NB4 (cell line): ENCODE measurements around the gene SFSWAP.

Source experiments
- DNase-seq: peaks from one replicate; pipeline ENCODE4 v3.0.0; 2010; ENCODE audit warnings: low read depth
- H3K4me3 ChIP-seq: one replicate; pipeline ENCODE4 v1.5.1; 2011; ENCODE audit warnings: mild to moderate bottlenecking, low read depth, low read length, moderate library complexity
- MYC ChIP-seq: IDR thresholded peaks from 2 replicates; pipeline ENCODE4 v1.6.1; 2011; ENCODE audit warnings: low read depth, low read length
- POLR2A ChIP-seq: IDR thresholded peaks from 2 replicates; pipeline ENCODE4 v1.6.1; 2011; ENCODE audit warnings: mild to moderate bottlenecking; ENCODE audit not compliant: insufficient read length; ENCODE audit errors: extremely low read depth
- TF ChIP-seq, protein P1 (sequence below): IDR thresholded peaks from one replicate; pipeline ENCODE4 v1.5.1; 2012; ENCODE audit warnings: low read depth, low read length
- TF ChIP-seq, protein P2 (sequence below): IDR thresholded peaks from 2 replicates; pipeline ENCODE4 v1.6.1; 2011; ENCODE audit warnings: low read depth, low read length

Gene SFSWAP

DNA sequence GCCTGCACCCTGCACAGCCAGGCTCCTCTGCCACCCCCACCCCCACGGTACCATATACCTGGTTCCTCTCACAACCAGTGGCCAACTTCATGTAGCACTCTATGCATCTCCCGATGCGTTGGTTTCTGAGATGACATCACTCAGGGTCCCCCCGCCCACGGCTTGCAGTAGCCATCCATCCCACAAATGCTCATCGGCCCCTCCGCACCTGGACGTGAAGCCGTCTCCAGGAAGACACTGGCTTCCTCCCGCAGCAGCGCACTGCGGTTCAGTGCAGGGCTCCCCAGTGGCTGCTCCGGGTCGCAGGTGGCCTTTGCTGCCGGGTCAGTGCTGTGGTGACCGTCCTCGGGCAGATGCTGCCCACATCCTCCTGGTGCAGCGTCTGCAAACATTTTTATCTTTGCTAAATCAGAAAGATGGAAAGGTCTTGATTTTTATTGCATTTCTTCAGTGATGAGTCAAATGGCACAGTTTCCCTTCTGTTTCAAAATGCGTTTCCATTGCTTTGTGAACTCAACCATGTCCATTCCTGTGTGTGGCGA lies 89.8 kb downstream of the SFSWAP start:
- no peak overlapping the region for H3K4me3 ChIP-seq
- TF ChIP-seq, protein P1, sequence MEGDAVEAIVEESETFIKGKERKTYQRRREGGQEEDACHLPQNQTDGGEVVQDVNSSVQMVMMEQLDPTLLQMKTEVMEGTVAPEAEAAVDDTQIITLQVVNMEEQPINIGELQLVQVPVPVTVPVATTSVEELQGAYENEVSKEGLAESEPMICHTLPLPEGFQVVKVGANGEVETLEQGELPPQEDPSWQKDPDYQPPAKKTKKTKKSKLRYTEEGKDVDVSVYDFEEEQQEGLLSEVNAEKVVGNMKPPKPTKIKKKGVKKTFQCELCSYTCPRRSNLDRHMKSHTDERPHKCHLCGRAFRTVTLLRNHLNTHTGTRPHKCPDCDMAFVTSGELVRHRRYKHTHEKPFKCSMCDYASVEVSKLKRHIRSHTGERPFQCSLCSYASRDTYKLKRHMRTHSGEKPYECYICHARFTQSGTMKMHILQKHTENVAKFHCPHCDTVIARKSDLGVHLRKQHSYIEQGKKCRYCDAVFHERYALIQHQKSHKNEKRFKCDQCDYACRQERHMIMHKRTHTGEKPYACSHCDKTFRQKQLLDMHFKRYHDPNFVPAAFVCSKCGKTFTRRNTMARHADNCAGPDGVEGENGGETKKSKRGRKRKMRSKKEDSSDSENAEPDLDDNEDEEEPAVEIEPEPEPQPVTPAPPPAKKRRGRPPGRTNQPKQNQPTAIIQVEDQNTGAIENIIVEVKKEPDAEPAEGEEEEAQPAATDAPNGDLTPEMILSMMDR = no peak
- TF ChIP-seq MYC (no peak), POLR2A (no peak)
- TF ChIP-seq, protein P2, sequence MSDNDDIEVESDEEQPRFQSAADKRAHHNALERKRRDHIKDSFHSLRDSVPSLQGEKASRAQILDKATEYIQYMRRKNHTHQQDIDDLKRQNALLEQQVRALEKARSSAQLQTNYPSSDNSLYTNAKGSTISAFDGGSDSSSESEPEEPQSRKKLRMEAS = no peak
- DNase-seq = no peak

DNA sequence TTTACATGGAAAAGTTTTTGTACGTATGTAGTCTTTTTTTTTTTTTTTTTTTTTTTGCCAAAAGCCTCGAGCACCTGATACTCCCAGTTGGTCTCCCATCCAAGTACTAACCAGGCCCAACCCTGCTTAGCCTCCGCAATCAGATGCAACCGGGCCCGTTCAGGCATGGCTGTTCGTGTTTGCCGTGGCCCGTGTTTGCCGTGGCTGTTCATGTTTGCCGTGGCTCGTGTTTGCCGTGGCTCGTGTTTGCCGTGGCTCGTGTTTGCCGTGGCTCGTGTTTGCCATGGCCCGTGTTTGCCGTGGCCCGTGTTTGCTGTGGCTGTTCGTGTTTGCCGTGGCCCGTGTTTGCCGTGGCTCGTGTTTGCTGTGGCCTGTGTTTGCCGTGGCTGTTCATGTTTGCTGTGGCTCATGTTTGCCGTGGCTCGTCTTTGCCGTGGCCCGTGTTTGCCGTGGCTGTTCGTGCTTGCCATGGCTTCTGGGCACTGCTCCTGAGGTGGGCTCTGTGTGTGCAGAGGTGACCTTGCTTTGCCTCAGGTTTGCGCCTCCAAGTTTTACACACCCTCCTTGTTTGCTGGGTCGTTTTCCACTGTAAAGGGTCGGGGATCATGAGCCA lies 90.5 kb downstream of the SFSWAP start:
- no peak overlapping the region for H3K4me3 ChIP-seq
- TF ChIP-seq POLR2A = no peak
- TF ChIP-seq, protein P1 = no peak
- no peak for DNase-seq

DNA sequence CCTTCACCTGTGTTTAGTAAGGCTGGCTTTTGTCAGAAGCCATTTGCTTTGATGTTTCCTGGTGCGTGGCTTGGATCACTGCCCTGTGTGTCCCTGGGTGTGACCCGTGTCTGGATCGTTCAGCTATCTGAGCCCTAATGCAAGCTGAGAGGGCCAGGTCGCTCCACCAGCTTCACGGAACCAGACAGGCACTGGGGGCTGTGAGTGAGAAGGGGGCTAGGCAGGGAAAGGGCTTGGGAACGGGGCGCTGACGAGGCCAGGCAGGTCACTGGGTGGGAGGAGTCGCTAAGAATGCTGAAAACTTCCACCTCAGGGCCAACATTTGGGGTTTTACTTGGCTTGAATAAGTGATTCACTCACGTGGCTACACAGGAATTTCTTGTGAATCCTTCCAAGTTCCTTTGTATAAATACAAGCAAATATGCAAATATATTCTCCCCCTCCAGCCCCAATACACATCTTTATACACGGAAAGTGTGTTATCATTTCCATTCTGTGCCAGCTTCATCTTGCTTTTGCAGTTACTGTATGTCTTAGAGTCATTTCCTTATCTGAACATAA lies 93.2 kb downstream of the SFSWAP start:
- no peak for TF ChIP-seq POLR2A
- TF ChIP-seq, protein P1 = no peak
- TF ChIP-seq MYC = no peak
- TF ChIP-seq, protein P2 = no peak
- H3K4me3 ChIP-seq = no peak overlapping the region
- DNase-seq = no peak

DNA sequence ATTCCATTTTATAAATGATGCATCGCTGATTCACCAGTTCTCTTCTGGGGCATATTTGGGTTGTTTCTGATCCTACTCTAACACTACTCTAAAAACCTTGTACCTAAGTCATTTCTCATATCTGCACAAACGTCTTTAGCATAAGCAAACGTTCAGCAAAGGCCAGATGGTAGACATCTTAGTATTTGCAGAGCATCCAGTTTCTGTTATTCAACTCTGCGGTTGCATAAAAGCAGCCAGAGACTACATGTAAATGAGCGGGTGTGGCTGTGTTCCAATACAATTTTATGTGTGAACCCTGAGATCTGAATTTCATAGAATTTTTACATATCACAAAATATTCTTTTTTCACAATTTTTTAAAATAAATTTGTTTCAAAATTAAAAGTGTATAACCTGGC lies 94.5 kb downstream of the SFSWAP start:
- TF ChIP-seq MYC (no peak), POLR2A (no peak)
- TF ChIP-seq, protein P2 = no peak
- TF ChIP-seq, protein P1 = no peak
- H3K4me3 ChIP-seq = no peak overlapping the region
- no peak for DNase-seq

DNA sequence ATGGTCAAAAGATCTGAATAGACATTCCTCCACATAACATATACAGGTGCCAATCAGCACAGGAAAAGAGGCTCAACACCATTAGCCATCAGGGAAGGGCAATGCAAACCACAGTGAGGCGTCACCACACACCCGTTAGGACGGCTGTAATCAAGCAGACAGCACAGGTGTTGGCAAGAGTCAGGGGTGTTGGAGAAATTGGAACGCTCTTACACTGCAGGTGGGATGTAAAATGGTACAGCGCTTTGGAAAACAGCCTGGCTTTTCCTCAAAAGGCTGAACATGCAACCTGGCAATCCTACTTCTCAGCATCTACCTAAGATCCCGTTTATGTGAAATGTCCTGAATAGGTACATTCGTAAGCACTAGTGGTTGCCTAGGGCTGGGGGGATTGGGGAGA lies 95.8 kb downstream of the SFSWAP start:
- no peak for DNase-seq
- no peak overlapping the region for H3K4me3 ChIP-seq
- TF ChIP-seq POLR2A = no peak
- TF ChIP-seq MYC = no peak
- TF ChIP-seq, protein P2 = no peak
- TF ChIP-seq, protein P1 = no peak
